Measurements from ENCODE around the gene SECISBP2L. TPM values are rescaled to one million over a fixed set of nuclear protein-coding genes. Genes with fewer than 3 reads are reported as not detected.

The SECISBP2L gene
- polyA plus RNA-seq (2011; rRNA removed) (41.3 and 42.7 TPM in 2 replicates), polyA minus RNA-seq (2011; rRNA and poly(A)+ RNA removed) (69.4 and 83.8 TPM in 2 replicates)

DNA sequence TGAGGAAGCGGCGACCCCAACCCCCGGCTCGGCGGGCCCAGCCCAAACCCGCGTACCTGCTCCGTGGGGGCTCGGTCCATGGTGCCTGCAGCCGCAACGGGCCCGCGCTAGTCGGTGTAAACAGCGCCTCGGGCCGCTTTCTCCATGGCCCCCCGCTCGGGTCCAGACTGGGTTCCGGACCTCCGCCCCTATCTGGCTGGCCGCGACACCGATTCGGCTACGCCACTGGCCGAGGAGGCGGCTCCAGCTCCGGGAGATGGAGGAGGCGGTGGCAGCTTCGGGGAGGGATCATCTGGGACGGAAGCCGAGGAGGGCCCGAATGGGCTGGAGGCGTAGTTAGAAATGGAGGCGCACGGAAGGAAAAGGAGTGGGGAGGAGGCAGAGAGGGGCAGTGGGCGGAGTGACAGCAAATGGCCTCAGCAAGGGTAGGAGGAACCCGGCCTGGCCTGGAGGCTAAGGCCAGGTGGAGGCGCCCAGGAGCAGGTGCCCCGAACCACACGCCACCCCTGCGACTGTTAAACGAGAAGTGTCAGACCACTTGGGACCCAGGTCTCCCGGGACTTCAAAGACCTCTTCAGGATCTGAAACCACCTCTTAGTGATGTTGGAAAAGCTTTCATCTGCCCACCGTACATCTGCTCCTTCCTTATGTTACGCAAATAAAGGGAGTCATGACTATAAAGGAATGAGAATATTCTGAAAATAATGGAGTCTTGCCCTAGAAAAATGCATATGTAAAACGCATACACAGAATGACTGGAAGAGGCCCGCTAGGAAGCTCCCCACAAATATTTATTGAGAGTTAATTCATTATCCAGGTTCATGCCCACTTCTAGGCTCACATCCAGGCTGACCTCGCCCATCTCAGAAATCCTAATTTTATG lies at the start of gene SECISBP2L:
TSS of gene SECISBP2L (minus strand) at position 227 of the 883 bp plus-strand sequence. CDS start at position 80, 147 bp downstream.
- Histone ChIP-seq H3K27me3 (ENCODE audit: control insufficient read depth, insufficient read depth, low read length) (no peaks in the 10 kb centered on the region), H3K4me3 (ENCODE audit: low read depth, low read length) (peak within 1 kb of the TSS; percentile 89), H3K27ac (ENCODE audit: low read depth, low read length) (peak within 1 kb of the TSS; percentile 42), H3K9me3 (ENCODE audit: control insufficient read depth, insufficient read depth, low read length) (peaks cover 3% of the 10 kb centered on the region)
- TF ChIP-seq, protein P1, sequence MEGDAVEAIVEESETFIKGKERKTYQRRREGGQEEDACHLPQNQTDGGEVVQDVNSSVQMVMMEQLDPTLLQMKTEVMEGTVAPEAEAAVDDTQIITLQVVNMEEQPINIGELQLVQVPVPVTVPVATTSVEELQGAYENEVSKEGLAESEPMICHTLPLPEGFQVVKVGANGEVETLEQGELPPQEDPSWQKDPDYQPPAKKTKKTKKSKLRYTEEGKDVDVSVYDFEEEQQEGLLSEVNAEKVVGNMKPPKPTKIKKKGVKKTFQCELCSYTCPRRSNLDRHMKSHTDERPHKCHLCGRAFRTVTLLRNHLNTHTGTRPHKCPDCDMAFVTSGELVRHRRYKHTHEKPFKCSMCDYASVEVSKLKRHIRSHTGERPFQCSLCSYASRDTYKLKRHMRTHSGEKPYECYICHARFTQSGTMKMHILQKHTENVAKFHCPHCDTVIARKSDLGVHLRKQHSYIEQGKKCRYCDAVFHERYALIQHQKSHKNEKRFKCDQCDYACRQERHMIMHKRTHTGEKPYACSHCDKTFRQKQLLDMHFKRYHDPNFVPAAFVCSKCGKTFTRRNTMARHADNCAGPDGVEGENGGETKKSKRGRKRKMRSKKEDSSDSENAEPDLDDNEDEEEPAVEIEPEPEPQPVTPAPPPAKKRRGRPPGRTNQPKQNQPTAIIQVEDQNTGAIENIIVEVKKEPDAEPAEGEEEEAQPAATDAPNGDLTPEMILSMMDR (IDR thresholded peaks at IDR 0.05; ENCODE audit: low read depth, low read length): no peak
- POLR2A ChIA-PET: interaction anchor here (0.8 to 2.2 kb wide), 4 partner anchors 14 to 109 kb away, joined by 3 to 16 read pairs (median 5); partner anchors contain the start of gene COPS2
- CTCF ChIA-PET: interaction anchor here (0.6 to 1.7 kb wide), 3 partner anchors 36 to 186 kb away, joined by 3 to 7 read pairs (median 4); no protein-coding TSS in a partner anchor
- peak; percentile 77 for DNase-seq (ENCODE audit: low read depth, low spot score)

DNA sequence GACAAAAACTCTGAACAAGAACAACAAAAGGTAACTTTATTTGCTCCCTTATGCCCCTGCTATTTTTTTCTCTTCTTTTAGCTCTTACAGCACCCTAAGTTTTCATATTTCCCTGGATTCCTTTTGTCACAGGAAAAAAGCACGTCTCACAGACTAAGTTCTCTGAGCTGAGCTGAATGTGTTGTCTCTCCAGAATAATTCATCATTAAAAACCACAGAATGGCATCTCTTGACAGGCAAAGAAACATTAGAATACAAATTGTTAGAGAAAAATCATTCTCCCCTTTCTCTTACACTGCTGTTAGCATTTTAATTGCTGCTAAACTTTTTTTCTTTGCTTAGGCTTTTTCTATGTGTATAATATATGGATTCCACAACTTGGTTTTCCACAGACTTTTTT lies 48.7 kb upstream of the SECISBP2L start:
- DNase-seq (ENCODE audit: low read depth, low spot score): no peak
- CTCF ChIA-PET: interaction anchor here (0.7 to 1.1 kb wide), 2 partner anchors 120 to 1050 kb away, joined by 3 read pairs; no protein-coding TSS in a partner anchor

DNA sequence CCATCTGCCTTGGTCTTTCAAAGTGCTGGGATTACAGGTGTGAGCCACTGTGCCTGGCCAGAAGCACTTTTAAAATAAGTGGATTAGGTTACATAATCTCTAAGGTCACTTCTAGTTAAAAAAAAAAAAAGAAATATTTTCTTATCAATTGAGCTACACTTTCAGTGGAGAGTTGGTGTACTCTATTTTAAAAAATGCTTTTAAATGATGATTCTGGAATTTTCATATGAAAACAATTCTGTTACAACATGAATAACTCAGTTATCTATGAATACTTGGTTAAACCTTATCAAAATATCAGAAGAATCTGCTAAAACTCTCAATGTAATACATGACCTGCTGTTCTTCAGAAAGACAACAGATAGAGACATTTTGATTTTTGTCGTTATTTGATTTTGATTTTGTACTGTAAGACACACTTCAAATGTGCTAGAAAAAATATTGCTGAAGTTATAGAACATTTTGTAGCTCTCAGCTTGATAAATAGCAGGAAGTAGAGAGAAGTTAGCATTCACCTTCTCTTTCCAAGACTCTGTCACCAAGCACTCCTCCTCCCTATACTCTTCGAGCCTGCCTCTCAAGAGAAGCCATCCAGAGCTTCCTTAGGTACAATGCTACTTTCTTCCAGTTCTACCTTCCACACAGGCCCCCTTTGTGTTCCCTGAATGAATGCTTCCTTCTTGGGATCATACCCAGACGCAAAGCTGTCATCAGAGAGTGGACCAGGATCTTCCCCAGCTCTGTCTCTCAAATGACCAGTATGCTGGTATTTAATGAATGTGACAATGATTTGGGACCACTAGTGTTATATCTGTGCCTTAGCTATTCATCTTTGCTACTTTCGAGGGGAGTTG lies 47.2 kb upstream of the SECISBP2L start:
- no peaks in the 10 kb centered on the region for H3K9me3 ChIP-seq (ENCODE audit: control insufficient read depth, insufficient read depth, low read length)
- POLR2A ChIA-PET: no interaction called here
- no peaks in the 10 kb centered on the region for H3K27me3 ChIP-seq (ENCODE audit: control insufficient read depth, insufficient read depth, low read length)
- H3K4me3 ChIP-seq (ENCODE audit: low read depth, low read length): no peak overlapping the region
- no peak for DNase-seq (ENCODE audit: low read depth, low spot score)
- H3K27ac ChIP-seq (ENCODE audit: low read depth, low read length): no peak overlapping the region
- TF ChIP-seq, protein P1 (IDR thresholded peaks at IDR 0.05; ENCODE audit: low read depth, low read length): no peak
- CTCF ChIA-PET: interaction anchor here (1.3 kb wide), 1 partner anchor 232 kb away, joined by 5 read pairs; no protein-coding TSS in a partner anchor

More for the DNA sequence above, 48.7 kb upstream of the SECISBP2L start:
- no peaks in the 10 kb centered on the region for H3K9me3 ChIP-seq (ENCODE audit: control insufficient read depth, insufficient read depth, low read length)
- POLR2A ChIA-PET: interaction anchor here (0.6 kb wide), 1 partner anchor 55 kb away, joined by 3 read pairs; no protein-coding TSS in a partner anchor
- no peak overlapping the region for H3K4me3 ChIP-seq (ENCODE audit: low read depth, low read length)
- no peak overlapping the region for H3K27ac ChIP-seq (ENCODE audit: low read depth, low read length)
- TF ChIP-seq, protein P1 (IDR thresholded peaks at IDR 0.05; ENCODE audit: low read depth, low read length): no peak
- no peaks in the 10 kb centered on the region for H3K27me3 ChIP-seq (ENCODE audit: control insufficient read depth, insufficient read depth, low read length)

DNA sequence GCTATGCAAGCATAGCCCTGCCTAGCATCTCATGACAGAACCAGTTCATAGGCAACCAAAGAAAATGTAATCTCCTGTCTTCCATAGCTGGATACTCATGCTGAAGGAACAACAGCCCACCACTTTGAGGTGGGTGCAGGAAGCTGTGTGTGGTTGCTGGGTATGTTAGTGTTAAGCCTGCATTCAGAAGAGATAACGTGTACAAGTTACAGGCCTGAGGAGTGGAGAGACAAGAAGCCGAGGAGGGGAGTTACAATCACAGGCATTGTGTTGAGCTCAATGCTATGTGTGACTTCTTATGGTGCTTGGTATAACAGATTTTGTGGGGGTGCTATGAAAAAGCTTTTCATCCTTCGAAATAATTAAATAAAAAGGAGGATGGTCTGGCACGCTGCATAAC lies 42.8 kb upstream of the SECISBP2L start:
- POLR2A ChIA-PET: no interaction called here
- no peaks in the 10 kb centered on the region for H3K27me3 ChIP-seq (ENCODE audit: control insufficient read depth, insufficient read depth, low read length)
- CTCF ChIA-PET: interaction anchor here (1.4 kb wide), 1 partner anchor 57 kb away, joined by 4 read pairs; no protein-coding TSS in a partner anchor
- no peak overlapping the region for H3K27ac ChIP-seq (ENCODE audit: low read depth, low read length)
- H3K4me3 ChIP-seq (ENCODE audit: low read depth, low read length): no peak overlapping the region
- no peak for DNase-seq (ENCODE audit: low read depth, low spot score)
- TF ChIP-seq, protein P1 (IDR thresholded peaks at IDR 0.05; ENCODE audit: low read depth, low read length): no peak
- H3K9me3 ChIP-seq (ENCODE audit: control insufficient read depth, insufficient read depth, low read length): no peaks in the 10 kb centered on the region

All from AG04450 (cell line).